22Rv1 (cell line): ENCODE measurements around the gene BHLHE23.

Source experiments
- ZFX ChIP-seq: fragments of 450-650 bp; IDR thresholded peaks from 2 replicates; pipeline ENCODE4 v1.6.1; 2017; ENCODE audit warnings: antibody characterized with exemption, borderline replicate concordance
- TF ChIP-seq, protein P1 (sequence below): fragments of 450-650 bp; IDR thresholded peaks from 2 replicates; pipeline ENCODE4 v1.5.1; 2017; ENCODE audit warnings: mild to moderate bottlenecking

DNA sequence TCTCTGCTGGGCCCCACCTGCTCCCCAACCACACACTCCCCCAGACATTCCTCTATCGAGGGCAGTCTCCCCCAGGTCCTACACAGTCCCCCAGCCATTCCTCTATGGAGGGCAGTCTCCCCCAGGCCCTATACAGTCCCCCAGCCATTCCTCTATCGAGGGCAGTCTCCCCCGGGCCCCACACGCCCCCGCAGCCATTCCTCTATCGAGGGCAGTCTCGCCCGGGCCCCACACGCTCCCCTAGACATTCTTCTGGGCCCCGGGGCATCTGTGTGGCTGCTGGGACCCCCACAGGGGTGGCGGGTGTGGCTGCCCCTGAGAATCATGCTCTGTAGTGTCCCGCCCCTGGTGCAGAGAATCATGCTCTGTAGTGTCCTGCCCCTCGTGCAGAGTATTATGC is 43.6 kb upstream of the BHLHE23 start:
- TF ChIP-seq, protein P1, sequence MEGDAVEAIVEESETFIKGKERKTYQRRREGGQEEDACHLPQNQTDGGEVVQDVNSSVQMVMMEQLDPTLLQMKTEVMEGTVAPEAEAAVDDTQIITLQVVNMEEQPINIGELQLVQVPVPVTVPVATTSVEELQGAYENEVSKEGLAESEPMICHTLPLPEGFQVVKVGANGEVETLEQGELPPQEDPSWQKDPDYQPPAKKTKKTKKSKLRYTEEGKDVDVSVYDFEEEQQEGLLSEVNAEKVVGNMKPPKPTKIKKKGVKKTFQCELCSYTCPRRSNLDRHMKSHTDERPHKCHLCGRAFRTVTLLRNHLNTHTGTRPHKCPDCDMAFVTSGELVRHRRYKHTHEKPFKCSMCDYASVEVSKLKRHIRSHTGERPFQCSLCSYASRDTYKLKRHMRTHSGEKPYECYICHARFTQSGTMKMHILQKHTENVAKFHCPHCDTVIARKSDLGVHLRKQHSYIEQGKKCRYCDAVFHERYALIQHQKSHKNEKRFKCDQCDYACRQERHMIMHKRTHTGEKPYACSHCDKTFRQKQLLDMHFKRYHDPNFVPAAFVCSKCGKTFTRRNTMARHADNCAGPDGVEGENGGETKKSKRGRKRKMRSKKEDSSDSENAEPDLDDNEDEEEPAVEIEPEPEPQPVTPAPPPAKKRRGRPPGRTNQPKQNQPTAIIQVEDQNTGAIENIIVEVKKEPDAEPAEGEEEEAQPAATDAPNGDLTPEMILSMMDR: no peak
- no peak for TF ChIP-seq ZFX
